Vagina (tissue), 2 donors: ENCODE measurements around the gene LHX1. TPM values are rescaled to one million over a fixed set of nuclear protein-coding genes. Genes with fewer than 3 reads are reported as not detected.

Source experiments
- DNase-seq, 2 donors: peaks; one replicate each; pipeline ENCODE4 v3.0.0-alpha.2; 2017; ENCODE audit errors: extremely low spot score in 2 of 2
- H3K27ac ChIP-seq: fragments of 200-600 bp; sonication (generic); one replicate; pipeline ENCODE4 v1.5.1; 2019
- H3K27me3 ChIP-seq: fragments of 200-600 bp; sonication (generic); one replicate; pipeline ENCODE4 v1.5.1; 2019
- H3K36me3 ChIP-seq, 2 donors: fragments of 200-600 bp; sonication (generic); one replicate each; pipeline ENCODE4 v1.5.1; 2017 to 2019
- H3K4me1 ChIP-seq: fragments of 200-600 bp; sonication (generic); one replicate; pipeline ENCODE4 v1.5.1; 2019
- H3K4me3 ChIP-seq, 2 donors: fragments of 200-600 bp; sonication (generic); 1 replicate in 1 of 2; 2 replicates in 1 of 2; pipeline ENCODE4 v1.5.1; 2016 to 2019
- H3K9me3 ChIP-seq: fragments of 200-600 bp; sonication (generic); one replicate; pipeline ENCODE4 v1.5.1; 2019
- POLR2A ChIP-seq, 2 donors: fragments of 450-650 bp; IDR thresholded peaks; one replicate each; pipeline ENCODE4 v1.6.1; 2017; ENCODE audit warnings: antibody characterized with exemption in 2 of 2, mild to moderate bottlenecking in 2 of 2, moderate library complexity in 2 of 2
- POLR2AphosphoS5 ChIP-seq, 2 donors: sonication (generic); formaldehyde crosslinking; IDR thresholded peaks; one replicate each; pipeline ENCODE4 v1.9.0; 2017; ENCODE audit warnings: antibody characterized with exemption in 2 of 2, mild to moderate bottlenecking in 2 of 2, low read depth in 1 of 2; ENCODE audit not compliant: insufficient read depth in 1 of 2
- intact Hi-C: fragments of 100-400 bp; cut with DNase I; formaldehyde crosslinking; loops from one replicate; pipeline ENCODE4 v1.15.1; 2023
- total RNA-seq: library from RNA; depleted of rRNA; stranded (reverse); fragments of >200 nt; gene quantifications from one replicate; pipeline ENCODE4 v1.2.3, GENCODE V29; 2016
- TF ChIP-seq, protein P1 (sequence below), 3 experiments: fragments of 450-650 bp in 2 of 3; fragments of 200-600 bp in 1 of 3; sonication (generic) in 1 of 3; IDR thresholded peaks; one replicate each; pipeline ENCODE4 v1.5.1; 2017 to 2019; ENCODE audit warnings: antibody characterized with exemption in 3 of 3, mild to moderate bottlenecking in 2 of 3, moderate library complexity in 2 of 3

The LHX1 gene
- total RNA-seq, 1 donor from 2014 or later = not detected

GRCh38 chr17:36928471-36929345, 8.6 kb upstream of the LHX1 start:
- Histone ChIP-seq H3K4me3 (no peak overlapping the region), H3K27me3 (peaks cover 22% of the 10 kb centered on the region), H3K9me3 (no peaks in the 10 kb centered on the region), H3K36me3 (no peaks in the 10 kb centered on the region), H3K27ac (no peak overlapping the region), H3K4me1 (peaks cover 20% of the 10 kb centered on the region)
- DNase-seq = no peak
- intact Hi-C loops = no loop called here
- TF ChIP-seq POLR2A (IDR thresholded peaks at IDR 0.05) (no peak), POLR2AphosphoS5 (IDR thresholded peaks at IDR 0.05; ENCODE audit: insufficient read depth in 1 of 2, low read depth in 1 of 2) (no peak)
- TF ChIP-seq, protein P1, sequence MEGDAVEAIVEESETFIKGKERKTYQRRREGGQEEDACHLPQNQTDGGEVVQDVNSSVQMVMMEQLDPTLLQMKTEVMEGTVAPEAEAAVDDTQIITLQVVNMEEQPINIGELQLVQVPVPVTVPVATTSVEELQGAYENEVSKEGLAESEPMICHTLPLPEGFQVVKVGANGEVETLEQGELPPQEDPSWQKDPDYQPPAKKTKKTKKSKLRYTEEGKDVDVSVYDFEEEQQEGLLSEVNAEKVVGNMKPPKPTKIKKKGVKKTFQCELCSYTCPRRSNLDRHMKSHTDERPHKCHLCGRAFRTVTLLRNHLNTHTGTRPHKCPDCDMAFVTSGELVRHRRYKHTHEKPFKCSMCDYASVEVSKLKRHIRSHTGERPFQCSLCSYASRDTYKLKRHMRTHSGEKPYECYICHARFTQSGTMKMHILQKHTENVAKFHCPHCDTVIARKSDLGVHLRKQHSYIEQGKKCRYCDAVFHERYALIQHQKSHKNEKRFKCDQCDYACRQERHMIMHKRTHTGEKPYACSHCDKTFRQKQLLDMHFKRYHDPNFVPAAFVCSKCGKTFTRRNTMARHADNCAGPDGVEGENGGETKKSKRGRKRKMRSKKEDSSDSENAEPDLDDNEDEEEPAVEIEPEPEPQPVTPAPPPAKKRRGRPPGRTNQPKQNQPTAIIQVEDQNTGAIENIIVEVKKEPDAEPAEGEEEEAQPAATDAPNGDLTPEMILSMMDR (IDR thresholded peaks at IDR 0.05) = no peak

DNA sequence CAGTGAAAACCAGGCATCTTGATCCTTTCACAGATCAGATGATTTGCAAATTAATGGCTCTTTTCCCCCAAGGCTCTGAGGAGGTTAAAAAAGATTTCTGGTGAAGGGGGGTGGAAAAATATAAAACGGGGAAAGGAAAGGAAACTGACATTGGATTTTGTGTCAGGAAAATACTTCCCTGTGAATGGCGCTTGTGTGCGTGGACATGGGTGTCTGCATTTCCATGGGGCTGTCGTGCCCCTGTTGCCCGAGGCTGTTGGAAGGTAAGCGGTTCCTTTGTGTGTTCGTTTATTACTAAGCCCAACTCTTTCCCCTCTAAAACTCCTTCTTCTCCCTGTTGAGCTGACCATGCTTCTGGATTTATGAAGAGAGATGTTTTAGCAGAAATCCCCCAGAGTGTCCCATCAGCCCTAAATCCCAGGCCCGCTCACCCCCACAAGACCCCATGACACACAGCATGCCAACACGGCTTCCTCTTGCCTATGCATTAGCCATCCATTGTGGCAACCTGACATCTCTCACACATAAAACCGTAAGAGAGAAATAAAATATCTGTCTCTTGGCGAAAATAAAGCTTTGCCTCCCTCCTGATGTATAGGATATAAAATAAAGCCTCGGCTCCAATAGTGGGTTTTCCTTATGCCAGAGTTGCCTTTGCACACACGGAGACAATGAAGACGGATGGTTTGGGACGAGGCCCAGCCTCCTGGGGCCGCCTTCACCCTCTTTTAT, 7.3 kb upstream of the LHX1 start:
- Histone ChIP-seq H3K27me3 (peaks cover 31% of the 10 kb centered on the region), H3K4me1 (peaks cover 33% of the 10 kb centered on the region), H3K9me3 (no peaks in the 10 kb centered on the region), H3K4me3 (no peak overlapping the region), H3K36me3 (no peaks in the 10 kb centered on the region), H3K27ac (no peak overlapping the region)
- intact Hi-C loops = no loop called here
- TF ChIP-seq POLR2AphosphoS5 (IDR thresholded peaks at IDR 0.05; ENCODE audit: insufficient read depth in 1 of 2, low read depth in 1 of 2) (no peak), POLR2A (IDR thresholded peaks at IDR 0.05) (no peak)
- TF ChIP-seq, protein P1 (IDR thresholded peaks at IDR 0.05) = no peak
- no peak for DNase-seq

GRCh38 chr17:36930583-36930900, 6.7 kb upstream of the LHX1 start:
- no peak for TF ChIP-seq POLR2AphosphoS5 (IDR thresholded peaks at IDR 0.05; ENCODE audit: insufficient read depth in 1 of 2, low read depth in 1 of 2)
- TF ChIP-seq POLR2A (IDR thresholded peaks at IDR 0.05) = no peak
- TF ChIP-seq, protein P1 (IDR thresholded peaks at IDR 0.05) = no peak
- DNase-seq = no peak
- peaks cover 39% of the 10 kb centered on the region for H3K4me1 ChIP-seq
- no peaks in the 10 kb centered on the region for H3K36me3 ChIP-seq
- H3K4me3 ChIP-seq = no peak overlapping the region
- no peaks in the 10 kb centered on the region for H3K9me3 ChIP-seq
- peaks cover 37% of the 10 kb centered on the region for H3K27me3 ChIP-seq
- no peak overlapping the region for H3K27ac ChIP-seq
- intact Hi-C loops = no loop called here

GRCh38 chr17:36931096-36931696, 6.1 kb upstream of the LHX1 start:
- intact Hi-C loops = no loop called here
- peaks cover 45% of the 10 kb centered on the region for H3K4me1 ChIP-seq
- H3K36me3 ChIP-seq = no peaks in the 10 kb centered on the region
- no peak overlapping the region for H3K4me3 ChIP-seq
- TF ChIP-seq POLR2A (IDR thresholded peaks at IDR 0.05) = no peak
- no peak for TF ChIP-seq POLR2AphosphoS5 (IDR thresholded peaks at IDR 0.05; ENCODE audit: insufficient read depth in 1 of 2, low read depth in 1 of 2)
- TF ChIP-seq, protein P1 (IDR thresholded peaks at IDR 0.05) = no peak
- H3K27ac ChIP-seq = no peak overlapping the region
- H3K9me3 ChIP-seq = no peaks in the 10 kb centered on the region
- no peak for DNase-seq
- peaks cover 43% of the 10 kb centered on the region for H3K27me3 ChIP-seq
